KMS-11 (cell line): ENCODE results near the gene PMF1.

ENCODE experiments used
- H2AFZ ChIP-seq: fragments of 200-600 bp; sonication (generic); 2 replicates; pipeline ENCODE4 v1.6.1; 2016; ENCODE audit warnings: antibody characterized with exemption, mixed run types, low read depth
- H3K27ac ChIP-seq: fragments of 200-600 bp; sonication (generic); 2 replicates; pipeline ENCODE4 v1.6.1; 2016; ENCODE audit warnings: mild to moderate bottlenecking, mixed run types
- H3K27me3 ChIP-seq: fragments of 200-600 bp; sonication (generic); 2 replicates; pipeline ENCODE4 v1.6.1; 2017; ENCODE audit warnings: mild to moderate bottlenecking, low read depth, mixed run types, moderate library complexity; ENCODE audit not compliant: insufficient read depth
- H3K36me3 ChIP-seq: fragments of 200-600 bp; sonication (generic); 2 replicates; pipeline ENCODE4 v1.6.1; 2017; ENCODE audit warnings: mild to moderate bottlenecking, mixed run types; ENCODE audit not compliant: insufficient read depth
- H3K4me1 ChIP-seq: fragments of 200-600 bp; sonication (generic); 2 replicates; pipeline ENCODE4 v1.6.1; 2016; ENCODE audit warnings: mild to moderate bottlenecking, low read depth, mixed run types; ENCODE audit not compliant: poor library complexity, severe bottlenecking
- H3K4me2 ChIP-seq: fragments of 200-600 bp; sonication (generic); 2 replicates; pipeline ENCODE4 v1.7.0; 2016; ENCODE audit warnings: mild to moderate bottlenecking, mixed run types
- H3K4me3 ChIP-seq: fragments of 200-600 bp; sonication (generic); IDR thresholded peaks from 2 replicates; pipeline ENCODE4 v1.6.1; 2017; ENCODE audit warnings: low read depth, low read length, mixed read lengths; ENCODE audit not compliant: insufficient read depth
- H3K79me2 ChIP-seq: fragments of 200-600 bp; sonication (generic); 2 replicates; pipeline ENCODE4 v1.6.1; 2016; ENCODE audit warnings: low read depth, mixed run types; ENCODE audit not compliant: insufficient read depth
- H3K9ac ChIP-seq: fragments of 200-600 bp; sonication (generic); 2 replicates; pipeline ENCODE4 v1.6.1; 2016; ENCODE audit warnings: mild to moderate bottlenecking, mixed run types
- H4K20me1 ChIP-seq: fragments of 200-600 bp; sonication (generic); 2 replicates; pipeline ENCODE4 v1.6.1; 2016; ENCODE audit warnings: mild to moderate bottlenecking, mixed run types; ENCODE audit not compliant: insufficient read depth
- TF ChIP-seq, protein P1 (sequence below): fragments of 200-600 bp; sonication (generic); conservative IDR thresholded peaks from 2 replicates; pipeline ENCODE4 v1.6.1; 2017; ENCODE audit warnings: low read depth, mild to moderate bottlenecking, antibody characterized with exemption, low read length, moderate library complexity, mixed read lengths

Gene PMF1

DNA sequence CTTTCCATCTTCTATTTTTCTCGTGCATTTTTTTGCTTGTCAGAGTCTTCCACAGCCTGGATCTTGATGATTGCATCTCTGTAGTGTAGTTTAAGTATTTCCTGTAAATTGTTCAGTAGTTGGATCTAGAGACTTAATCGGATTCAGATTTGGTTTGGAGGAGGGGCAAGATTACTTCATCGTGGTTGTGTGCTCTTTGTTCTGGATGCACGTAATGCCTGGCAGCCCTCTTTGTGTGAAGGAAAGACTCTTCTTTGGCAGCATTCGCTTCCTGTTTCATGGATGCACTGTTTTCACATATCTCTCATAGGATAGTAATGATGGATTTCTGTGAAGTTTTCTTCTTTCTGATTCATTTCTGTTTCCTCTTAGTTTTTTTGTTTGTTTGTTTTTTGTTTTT, 45.3 kb upstream of the PMF1 start:
- TF ChIP-seq, protein P1, sequence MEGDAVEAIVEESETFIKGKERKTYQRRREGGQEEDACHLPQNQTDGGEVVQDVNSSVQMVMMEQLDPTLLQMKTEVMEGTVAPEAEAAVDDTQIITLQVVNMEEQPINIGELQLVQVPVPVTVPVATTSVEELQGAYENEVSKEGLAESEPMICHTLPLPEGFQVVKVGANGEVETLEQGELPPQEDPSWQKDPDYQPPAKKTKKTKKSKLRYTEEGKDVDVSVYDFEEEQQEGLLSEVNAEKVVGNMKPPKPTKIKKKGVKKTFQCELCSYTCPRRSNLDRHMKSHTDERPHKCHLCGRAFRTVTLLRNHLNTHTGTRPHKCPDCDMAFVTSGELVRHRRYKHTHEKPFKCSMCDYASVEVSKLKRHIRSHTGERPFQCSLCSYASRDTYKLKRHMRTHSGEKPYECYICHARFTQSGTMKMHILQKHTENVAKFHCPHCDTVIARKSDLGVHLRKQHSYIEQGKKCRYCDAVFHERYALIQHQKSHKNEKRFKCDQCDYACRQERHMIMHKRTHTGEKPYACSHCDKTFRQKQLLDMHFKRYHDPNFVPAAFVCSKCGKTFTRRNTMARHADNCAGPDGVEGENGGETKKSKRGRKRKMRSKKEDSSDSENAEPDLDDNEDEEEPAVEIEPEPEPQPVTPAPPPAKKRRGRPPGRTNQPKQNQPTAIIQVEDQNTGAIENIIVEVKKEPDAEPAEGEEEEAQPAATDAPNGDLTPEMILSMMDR, result no peak
- no peaks in the 10 kb centered on the region for H3K27me3 ChIP-seq
- H4K20me1 ChIP-seq, result no peaks in the 10 kb centered on the region
- H2AFZ ChIP-seq, result no peak overlapping the region
- no peaks in the 10 kb centered on the region for H3K4me1 ChIP-seq
- H3K79me2 ChIP-seq, result no peaks in the 10 kb centered on the region
- H3K4me3 ChIP-seq, result no peak overlapping the region
- H3K9ac ChIP-seq, result no peak overlapping the region
- H3K4me2 ChIP-seq, result no peak overlapping the region
- no peak overlapping the region for H3K27ac ChIP-seq
- H3K36me3 ChIP-seq, result no peaks in the 10 kb centered on the region

DNA sequence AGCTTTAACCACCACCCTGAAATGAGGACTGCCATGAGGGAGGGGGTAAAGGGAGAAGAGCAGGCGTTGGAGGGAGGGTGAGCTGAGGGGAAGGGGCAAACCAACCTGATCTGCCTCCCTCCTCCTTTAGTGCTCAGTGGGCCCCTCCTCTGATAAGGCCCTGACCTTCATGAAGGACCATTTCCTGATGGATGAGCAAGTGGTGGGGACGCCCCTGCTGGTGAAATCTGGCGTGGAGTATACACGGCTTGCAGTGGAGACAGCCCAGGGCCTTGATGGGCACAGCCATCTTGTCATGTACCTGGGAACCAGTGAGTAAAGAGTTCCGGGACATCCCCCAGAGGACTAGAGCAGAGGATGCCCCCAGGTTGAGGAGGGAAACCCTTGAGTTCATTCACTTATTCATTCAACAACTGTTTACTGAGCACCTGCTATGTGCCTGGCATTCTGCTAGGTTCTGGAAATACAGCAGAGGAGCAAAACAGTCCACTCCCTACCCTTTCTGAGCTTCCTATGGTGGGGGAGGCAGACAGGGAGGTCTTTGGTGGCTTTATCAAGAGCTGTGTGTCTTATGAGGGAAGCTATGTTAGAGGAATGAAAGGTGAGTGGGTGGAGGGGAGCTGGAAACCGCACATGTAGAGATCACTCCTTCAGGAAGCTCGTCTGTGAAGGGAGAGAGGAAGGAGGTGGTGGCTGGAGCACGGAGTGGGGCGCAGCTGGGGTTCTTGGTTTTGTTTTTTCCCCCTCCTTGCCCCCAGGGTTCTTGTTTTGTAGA, 39.9 kb upstream of the PMF1 start:
- H3K4me2 ChIP-seq, result no peak overlapping the region
- peaks cover 27% of the 10 kb centered on the region; the same call in 1 of the 2 replicates for H3K27me3 ChIP-seq
- H2AFZ ChIP-seq, result no peak overlapping the region

GRCh38 chr1:156176610-156177210, 36.1 kb upstream of the PMF1 start:
- Histone ChIP-seq H3K4me3 (no peak overlapping the region), H3K4me1 (peaks cover 4% of the 10 kb centered on the region), H3K36me3 (no peaks in the 10 kb centered on the region), H3K27ac (no peak overlapping the region), H3K4me2 (no peak overlapping the region), H4K20me1 (no peaks in the 10 kb centered on the region), H3K79me2 (no peaks in the 10 kb centered on the region), H3K27me3 (peaks cover 33% of the 10 kb centered on the region; the same call in 1 of the 2 replicates), H3K9ac (no peak overlapping the region), H2AFZ (no peak overlapping the region)
- TF ChIP-seq, protein P1, result no peak

More for the DNA sequence above, 39.9 kb upstream of the PMF1 start:
- no peaks in the 10 kb centered on the region for H3K79me2 ChIP-seq
- H3K9ac ChIP-seq, result no peak overlapping the region
- H4K20me1 ChIP-seq, result no peaks in the 10 kb centered on the region
- H3K4me3 ChIP-seq, result no peak overlapping the region
- H3K36me3 ChIP-seq, result no peaks in the 10 kb centered on the region
- no peak overlapping the region for H3K27ac ChIP-seq
- peaks cover 4% of the 10 kb centered on the region for H3K4me1 ChIP-seq
- TF ChIP-seq, protein P1, result peak; percentile 51

DNA sequence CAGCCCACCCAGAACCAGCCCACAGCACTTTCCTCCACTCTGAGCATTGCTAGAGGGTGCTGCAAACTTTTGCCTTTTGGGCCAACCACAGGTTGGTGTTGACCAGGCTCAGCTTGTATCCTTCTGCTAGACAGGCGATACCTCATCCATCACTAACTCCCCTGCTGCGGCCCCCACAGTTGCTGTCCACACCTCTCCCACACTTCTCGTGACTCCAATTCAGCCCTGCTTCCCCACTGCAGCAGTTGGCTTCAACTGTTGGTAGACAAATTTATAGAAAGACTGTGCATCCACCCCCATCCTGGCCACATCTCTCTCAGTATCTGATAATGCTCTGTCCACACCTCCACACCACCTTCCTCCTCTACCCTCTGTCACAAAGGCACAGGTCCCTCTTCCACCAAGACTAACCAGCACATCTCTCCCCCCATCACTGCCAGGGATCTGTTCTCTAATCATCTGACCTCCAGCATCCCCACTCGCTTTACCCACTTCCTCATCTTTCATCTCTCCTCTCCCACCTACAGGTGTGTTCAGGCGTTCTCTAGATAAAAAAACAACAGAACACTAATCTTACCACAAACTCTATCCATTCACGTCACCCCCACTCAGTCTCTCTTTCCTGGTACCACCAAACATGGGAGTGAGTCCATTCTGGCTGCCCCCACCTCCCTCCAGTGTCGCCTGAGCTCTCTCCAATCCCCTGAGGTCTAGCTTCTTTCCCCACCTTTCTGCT, 34.7 kb upstream of the PMF1 start:
- Histone ChIP-seq H3K4me1 (peaks cover 4% of the 10 kb centered on the region), H4K20me1 (no peaks in the 10 kb centered on the region), H3K27me3 (peaks cover 33% of the 10 kb centered on the region; the same call in 1 of the 2 replicates), H3K79me2 (no peaks in the 10 kb centered on the region), H3K4me3 (no peak overlapping the region), H3K4me2 (no peak overlapping the region), H3K36me3 (no peaks in the 10 kb centered on the region), H2AFZ (no peak overlapping the region), H3K9ac (no peak overlapping the region), H3K27ac (no peak overlapping the region)
- TF ChIP-seq, protein P1, result no peak
